H1 (cell line): ENCODE results near the gene TLE3. TPM values are rescaled to one million over a fixed set of nuclear protein-coding genes. Genes with fewer than 3 reads are reported as not detected.

Experiments used
- CTCF ChIA-PET: fragments of 300-600 bp; sonication (Branson Sonifier 250); formaldehyde crosslinking; loops from one replicate; lab custom pipeline; 2021; ENCODE audit not compliant: partially characterized antibody; lab: Charles Lee
- POLR2A ChIA-PET: fragments of 300-600 bp; sonication (Branson Sonifier 250); formaldehyde crosslinking; loops from one replicate; lab custom pipeline; 2021; ENCODE audit warnings: inconsistent platforms; ENCODE audit not compliant: partially characterized antibody; lab: Charles Lee
- DNase-seq, 2 experiments: peaks; one replicate each; pipeline versions ENCODE4 v3.0.0 to v3.0.0-alpha.2; 2010 to 2022; ENCODE audit warnings: low spot score in 2 of 2, low read depth in 1 of 2, mixed read lengths in 1 of 2
- FAIRE-seq: peaks from 2 replicates; lab custom pipeline; 2011; peaks lifted over from hg19 to GRCh38; lab: Jason Lieb, UNC
- H2AFZ ChIP-seq: 2 replicates; pipeline ENCODE4 v1.8.1; 2012; ENCODE audit warnings: low read length, inconsistent platforms
- H2AK5ac ChIP-seq: 2 replicates; pipeline ENCODE4 v1.6.1; 2013; ENCODE audit warnings: low read depth, low read length
- H2BK120ac ChIP-seq: replicated peaks from 2 replicates; pipeline ENCODE3; 2013; ENCODE audit warnings: low read depth, low read length, inconsistent platforms
- H2BK12ac ChIP-seq: 2 replicates; pipeline ENCODE4 v1.6.1; 2013; ENCODE audit warnings: low read depth, low read length
- H2BK15ac ChIP-seq: 2 replicates; pipeline ENCODE4 v1.6.1; 2013; ENCODE audit warnings: low read length
- H2BK20ac ChIP-seq: 2 replicates; pipeline ENCODE4 v1.6.1; 2013; ENCODE audit warnings: low read length
- H2BK5ac ChIP-seq: 2 replicates; pipeline ENCODE4 v1.6.1; 2013; ENCODE audit warnings: low read depth, low read length
- H3K14ac ChIP-seq: 2 replicates; pipeline ENCODE4 v1.6.1; 2013; ENCODE audit warnings: inconsistent platforms; ENCODE audit not compliant: insufficient read length
- H3K18ac ChIP-seq: 2 replicates; pipeline ENCODE4 v1.6.1; 2013; ENCODE audit warnings: low read length; ENCODE audit errors: extremely low read depth
- H3K23ac ChIP-seq: 2 replicates; pipeline ENCODE4 v1.6.1; 2013; ENCODE audit warnings: inconsistent platforms; ENCODE audit not compliant: insufficient read length
- H3K23me2 ChIP-seq: 2 replicates; pipeline ENCODE4 v1.6.1; 2013; ENCODE audit warnings: low read depth, low read length
- H3K27ac ChIP-seq: 2 replicates; pipeline ENCODE4 v1.6.1; 2011; ENCODE audit warnings: low read depth, low read length, inconsistent platforms
- H3K27me3 ChIP-seq, 4 experiments: replicated peaks in 1 of 4; 1 replicate in 1 of 4; 2 replicates in 3 of 4; pipeline versions ENCODE4 v1.6.1 to v1.8.1; 2011 to 2013; ENCODE audit warnings: low read length in 3 of 4, mild to moderate bottlenecking in 3 of 4, inconsistent platforms in 2 of 4, mixed read lengths in 2 of 4, moderate library complexity in 1 of 4; ENCODE audit not compliant: control insufficient read depth in 3 of 4, insufficient read depth in 3 of 4; ENCODE audit errors: extremely low read depth in 1 of 4
- H3K36me3 ChIP-seq, 4 experiments: 2 replicates each; pipeline versions ENCODE4 v1.6.1 to v1.8.1; 2011 to 2013; ENCODE audit warnings: mild to moderate bottlenecking in 4 of 4, low read length in 3 of 4, moderate library complexity in 2 of 4, control low read depth in 1 of 4, inconsistent platforms in 1 of 4; ENCODE audit not compliant: insufficient read depth in 4 of 4, control insufficient read depth in 2 of 4
- H3K4ac ChIP-seq: replicated peaks from 2 replicates; pipeline ENCODE3; 2013; ENCODE audit warnings: low read length, low read depth, mixed read lengths, inconsistent platforms; ENCODE audit not compliant: insufficient read length
- H3K4me1 ChIP-seq, 4 experiments: replicated peaks in 1 of 4; 1 replicate in 1 of 4; 2 replicates in 3 of 4; pipeline versions ENCODE4 v1.6.1 to v1.8.1; 2011 to 2013; ENCODE audit warnings: low read length in 3 of 4, inconsistent platforms in 2 of 4, mixed read lengths in 1 of 4; ENCODE audit not compliant: insufficient read depth in 4 of 4, control insufficient read depth in 3 of 4
- H3K4me2 ChIP-seq, 2 experiments: 2 replicates each; pipeline versions ENCODE4 v1.6.1 to v1.8.1; 2011 to 2013; ENCODE audit warnings: low read depth in 2 of 2, low read length in 2 of 2, control low read depth in 1 of 2, inconsistent platforms in 1 of 2, mild to moderate bottlenecking in 1 of 2; ENCODE audit not compliant: insufficient read depth in 1 of 2
- H3K4me3 ChIP-seq, 4 experiments: fragments of 200-600, 300-600 bp in 1 of 4; sonication (generic), shearing (Covaris generic), sonication (Bioruptor Twin) in 1 of 4; 2 replicates each; pipeline versions ENCODE4 v1.5.1 to v1.8.1; 2011 to 2016; ENCODE audit warnings: low read length in 4 of 4, low read depth in 3 of 4, control low read depth in 2 of 4, inconsistent platforms in 2 of 4, mild to moderate bottlenecking in 2 of 4, mixed read lengths in 1 of 4, moderate library complexity in 1 of 4; ENCODE audit not compliant: insufficient read depth in 2 of 4; ENCODE audit errors: extremely low read depth in 1 of 4
- H3K56ac ChIP-seq: replicated peaks from 2 replicates; pipeline ENCODE3; 2013; ENCODE audit warnings: low read depth, mild to moderate bottlenecking, mixed read lengths, low read length, inconsistent platforms; ENCODE audit not compliant: insufficient read length
- H3K79me1 ChIP-seq: 2 replicates; pipeline ENCODE4 v1.6.1; 2013; ENCODE audit warnings: low read depth, low read length, control low read depth
- H3K79me2 ChIP-seq, 2 experiments: 2 replicates each; pipeline versions ENCODE4 v1.6.1 to v1.8.1; 2012 to 2013; ENCODE audit warnings: low read length in 2 of 2, mild to moderate bottlenecking in 2 of 2, inconsistent platforms in 1 of 2; ENCODE audit not compliant: insufficient read depth in 2 of 2, control insufficient read depth in 1 of 2
- H3K9ac ChIP-seq, 4 experiments: replicated peaks in 1 of 4; 1 replicate in 1 of 4; 2 replicates in 3 of 4; pipeline versions ENCODE4 v1.6.1 to v1.8.1; 2011 to 2013; ENCODE audit warnings: low read depth in 3 of 4, low read length in 3 of 4, control low read depth in 2 of 4, mild to moderate bottlenecking in 2 of 4, moderate library complexity in 2 of 4, inconsistent platforms in 1 of 4; ENCODE audit errors: extremely low read depth in 1 of 4
- H3K9me3 ChIP-seq, 2 experiments: 2 replicates each; pipeline versions ENCODE4 v1.6.1 to v1.8.1; 2012 to 2013; ENCODE audit warnings: mild to moderate bottlenecking in 2 of 2, moderate library complexity in 2 of 2, control low read depth in 1 of 2, inconsistent platforms in 1 of 2, low read depth in 1 of 2, low read length in 1 of 2, mixed read lengths in 1 of 2; ENCODE audit not compliant: insufficient read depth in 2 of 2
- H4K20me1 ChIP-seq, 2 experiments: replicated peaks in 1 of 2; 2 replicates each; pipeline versions ENCODE3 to v1.8.1; 2011 to 2013; ENCODE audit warnings: inconsistent platforms in 2 of 2, low read length in 2 of 2, mild to moderate bottlenecking in 1 of 2; ENCODE audit not compliant: insufficient read depth in 2 of 2, control insufficient read depth in 1 of 2
- H4K5ac ChIP-seq: 2 replicates; pipeline ENCODE4 v1.6.1; 2013; ENCODE audit warnings: low read length, low read depth, mixed read lengths, inconsistent platforms; ENCODE audit not compliant: insufficient read length
- H4K8ac ChIP-seq: 2 replicates; pipeline ENCODE4 v1.8.0; 2013; ENCODE audit warnings: mild to moderate bottlenecking, moderate library complexity, low read length, inconsistent platforms; ENCODE audit not compliant: insufficient read depth; ENCODE audit errors: extremely low read depth
- H4K91ac ChIP-seq: replicated peaks from 2 replicates; pipeline ENCODE3; 2013; ENCODE audit warnings: low read length, mixed read lengths, inconsistent platforms; ENCODE audit not compliant: insufficient read length
- polyA plus RNA-seq, 7 experiments: library from polyadenylated mRNA; depleted of rRNA in 3 of 7; stranded (reverse) in 5 of 7; unstranded in 2 of 7; fragments of >200 nt in 5 of 7; fragments of 200-250 nt in 2 of 7; gene quantifications; 1 replicate in 5 of 7; 2 replicates in 1 of 7; 4 replicates in 1 of 7; pipeline versions ENCODE4 v1.2.1 to v1.2.3, GENCODE V29; 2011 to 2013; ENCODE audit warnings: missing spikeins in 2 of 7, mixed read lengths in 2 of 7
- total RNA-seq: library from RNA; stranded (reverse); fragmentation: NEBNext Ultra II Directional; extraction: Animal tissue kit (Norgen Biotek cat#: 25700); gene quantifications from 2 replicates; pipeline ENCODE4 v1.2.1, GENCODE V29; 2021
- TF ChIP-seq, protein P1 (sequence below): IDR thresholded peaks from 2 replicates; pipeline ENCODE4 v1.6.1; 2011; ENCODE audit warnings: low read depth, mild to moderate bottlenecking, low read length; ENCODE audit not compliant: insufficient read depth

Gene TLE3
- total and polyA plus RNA-seq, 2 of the 8 experiments (the other 6 are each of a cell fraction or from before 2014, with no cell fraction given) = 25.1 to 61.2 TPM

DNA sequence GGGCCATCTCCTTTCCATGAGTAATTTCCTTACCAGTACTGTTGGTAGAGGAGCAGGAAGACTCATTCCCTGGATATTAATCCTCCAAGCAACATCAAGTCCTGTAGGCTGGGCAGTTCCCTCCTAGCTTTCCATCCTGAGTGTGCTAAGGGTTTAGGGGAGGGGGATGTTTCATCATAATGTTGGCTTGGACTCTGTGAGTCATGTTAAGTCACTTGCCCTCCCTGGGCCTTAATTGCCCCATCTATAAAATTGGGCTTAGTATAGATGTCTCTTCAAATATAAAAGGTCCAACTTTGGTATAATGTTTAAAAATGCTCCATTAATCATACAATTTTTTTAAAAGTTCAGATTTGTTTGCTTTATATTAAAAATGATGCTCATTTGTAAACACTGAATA lies 52.7 kb downstream of the TLE3 start:
- H3K4me2 ChIP-seq = no peak overlapping the region
- H3K27ac ChIP-seq = no peak overlapping the region
- no peak overlapping the region for H2AFZ ChIP-seq
- H2BK120ac ChIP-seq = no peak overlapping the region
- no peak overlapping the region for H2BK20ac ChIP-seq
- H3K9me3 ChIP-seq = no peaks in the 10 kb centered on the region
- ChIA-PET CTCF (interaction anchor here (0.9 kb wide), 1 partner anchor 10 kb away, joined by 5 read pairs; no protein-coding TSS in a partner anchor), POLR2A (interaction anchor here (1.4 to 1.6 kb wide), 2 partner anchors 30 to 45 kb away, joined by 3 to 4 read pairs; no protein-coding TSS in a partner anchor)
- no peak overlapping the region for H2BK5ac ChIP-seq
- H3K79me2 ChIP-seq = no peaks in the 10 kb centered on the region
- peaks cover 0 to 1% of the 10 kb centered on the region in 2 experiments for H4K20me1 ChIP-seq
- H3K9ac ChIP-seq = no peak overlapping the region
- H2BK15ac ChIP-seq = no peak overlapping the region
- no peak overlapping the region for H4K8ac ChIP-seq
- peaks cover under 1 to 12% (median 5%) of the 10 kb centered on the region in 4 experiments; a peak in 5 of 8 replicates for H3K36me3 ChIP-seq
- TF ChIP-seq, protein P1, sequence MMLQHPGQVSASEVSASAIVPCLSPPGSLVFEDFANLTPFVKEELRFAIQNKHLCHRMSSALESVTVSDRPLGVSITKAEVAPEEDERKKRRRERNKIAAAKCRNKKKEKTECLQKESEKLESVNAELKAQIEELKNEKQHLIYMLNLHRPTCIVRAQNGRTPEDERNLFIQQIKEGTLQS = no peak
- peaks cover 0 to 7% (median 3%) of the 10 kb centered on the region in 4 experiments; a peak in 5 of 7 replicates for H3K4me1 ChIP-seq
- H3K14ac ChIP-seq = no peak overlapping the region
- no peak overlapping the region for H4K5ac ChIP-seq
- H4K91ac ChIP-seq = no peak overlapping the region
- H3K23me2 ChIP-seq = peaks cover 7% of the 10 kb centered on the region; the same call in 1 of the 2 replicates
- no peak overlapping the region for H2BK12ac ChIP-seq
- no peak overlapping the region for H3K4me3 ChIP-seq
- DNase-seq (no peak), FAIRE-seq (no peak)
- H3K79me1 ChIP-seq = no peaks in the 10 kb centered on the region
- H3K27me3 ChIP-seq = no peaks in the 10 kb centered on the region
- no peak overlapping the region for H3K56ac ChIP-seq
- H3K18ac ChIP-seq = no peak overlapping the region
- H2AK5ac ChIP-seq = no peak overlapping the region
- H3K23ac ChIP-seq = no peak overlapping the region
- H3K4ac ChIP-seq = no peak overlapping the region
